ENCODE measurements around the gene TRPV3.
"Not testable (repeated sequence)": the region's sequence is repeated elsewhere in the genome, so short reads cannot be mapped to it uniquely, and the experiment has no call there.

The TRPV3 gene

DNA sequence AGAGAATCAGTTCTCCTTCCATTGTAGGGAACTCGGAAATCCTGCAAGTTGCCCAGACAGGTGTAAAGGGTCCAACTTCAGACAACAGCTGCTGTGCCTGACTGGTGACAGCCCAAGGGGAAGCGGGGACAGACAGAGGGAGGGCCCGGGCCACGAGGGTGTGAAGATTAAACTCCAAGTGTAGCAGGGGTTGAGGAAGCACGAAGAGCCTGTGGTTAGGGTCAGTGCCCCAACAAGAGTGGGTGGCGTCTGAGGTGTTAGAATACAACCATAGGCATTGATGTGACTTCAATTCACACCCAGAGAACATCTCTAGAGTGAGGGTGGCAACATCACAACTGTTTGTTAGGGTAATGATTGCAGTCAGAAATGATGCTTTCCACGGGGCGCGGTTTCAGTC, 42.7 kb downstream of the TRPV3 start:
- no peak for DNase-seq

DNA sequence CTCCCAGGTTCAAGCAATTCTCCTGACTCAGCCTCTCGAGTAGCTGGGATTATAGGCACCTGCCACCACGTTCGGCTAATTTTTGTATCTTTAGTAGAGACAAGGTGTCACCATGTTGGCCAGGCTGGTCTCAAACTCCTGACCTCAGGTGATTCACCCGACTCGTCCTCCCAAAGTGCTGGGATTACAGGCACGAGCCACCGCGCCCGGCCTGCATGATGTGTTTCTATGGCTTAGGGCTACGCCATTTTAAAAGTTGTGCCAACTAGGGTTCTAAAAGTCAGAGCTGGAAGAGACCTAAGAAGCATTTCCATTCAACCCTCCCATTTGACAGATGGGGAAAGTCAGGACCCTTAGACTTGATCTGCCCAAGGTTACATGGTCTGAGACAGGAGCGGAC, 43.4 kb downstream of the TRPV3 start:
- not testable (repeated sequence) for DNase-seq

DNA sequence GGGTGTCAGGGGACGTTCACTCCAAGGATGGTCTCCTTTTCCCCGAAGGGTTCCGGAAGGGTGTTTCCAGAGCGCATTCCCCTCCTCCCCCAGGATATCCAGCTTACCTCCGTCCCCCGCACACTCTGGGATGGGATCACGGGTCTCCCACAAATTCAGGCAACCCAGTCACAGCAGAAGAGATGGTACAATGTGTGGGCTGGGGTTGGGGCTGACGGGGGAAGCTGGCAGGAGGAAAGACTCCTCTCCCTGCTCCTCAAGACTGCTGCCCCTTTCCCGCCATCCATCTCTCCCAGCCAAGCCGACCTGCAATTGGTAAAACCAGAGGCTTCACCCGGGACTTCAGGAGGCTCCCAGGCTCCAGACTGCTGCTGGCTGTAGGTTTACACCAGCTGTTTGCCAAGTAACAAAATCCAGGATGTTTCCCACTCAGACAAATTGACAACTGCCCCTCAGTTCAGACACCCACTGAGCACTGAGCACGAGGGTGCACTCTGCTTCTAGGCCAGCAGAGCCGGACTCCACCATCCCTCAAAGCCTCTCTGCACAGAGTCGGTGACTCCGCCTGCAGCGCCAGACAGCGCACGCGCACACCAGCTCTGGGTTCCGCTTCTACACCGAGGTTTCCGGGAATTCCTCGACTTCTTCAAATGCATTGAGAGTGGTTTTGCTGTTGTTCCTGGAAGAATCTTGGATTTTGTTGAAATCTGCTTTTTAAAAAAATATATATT, 44.1 kb downstream of the TRPV3 start:
- no peak for DNase-seq

DNA sequence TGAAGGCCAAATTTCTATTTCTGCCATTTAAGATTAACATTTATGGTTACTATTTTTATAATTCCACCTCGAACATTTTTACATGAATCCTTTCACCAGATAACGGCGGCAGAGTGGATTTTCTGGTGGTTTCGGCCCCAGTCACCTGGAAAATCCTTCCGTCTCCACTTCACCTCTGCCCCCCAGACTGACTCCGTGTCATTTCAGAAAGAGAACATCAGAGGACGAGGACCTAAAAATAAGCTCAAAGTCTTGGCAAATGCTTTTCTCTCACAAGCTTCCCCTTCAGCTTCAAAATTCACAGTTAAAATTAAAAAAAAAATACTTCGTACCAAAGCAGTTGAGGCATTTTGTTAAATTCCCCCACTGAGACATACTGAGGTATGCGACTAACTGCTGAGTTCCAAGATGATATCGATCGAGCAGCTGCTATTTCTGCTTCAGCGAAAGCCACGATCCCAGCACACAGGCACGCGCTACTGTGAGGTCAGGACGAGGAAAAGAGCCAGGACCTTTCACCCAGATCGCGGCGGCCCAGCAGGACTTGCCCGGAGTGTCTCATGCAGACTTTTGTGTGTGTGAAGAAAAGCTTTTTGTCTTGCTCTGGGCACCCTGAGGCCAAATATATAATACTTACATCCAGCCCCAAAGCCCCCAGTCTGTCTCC, 45.0 kb downstream of the TRPV3 start:
- no peak for DNase-seq

DNA sequence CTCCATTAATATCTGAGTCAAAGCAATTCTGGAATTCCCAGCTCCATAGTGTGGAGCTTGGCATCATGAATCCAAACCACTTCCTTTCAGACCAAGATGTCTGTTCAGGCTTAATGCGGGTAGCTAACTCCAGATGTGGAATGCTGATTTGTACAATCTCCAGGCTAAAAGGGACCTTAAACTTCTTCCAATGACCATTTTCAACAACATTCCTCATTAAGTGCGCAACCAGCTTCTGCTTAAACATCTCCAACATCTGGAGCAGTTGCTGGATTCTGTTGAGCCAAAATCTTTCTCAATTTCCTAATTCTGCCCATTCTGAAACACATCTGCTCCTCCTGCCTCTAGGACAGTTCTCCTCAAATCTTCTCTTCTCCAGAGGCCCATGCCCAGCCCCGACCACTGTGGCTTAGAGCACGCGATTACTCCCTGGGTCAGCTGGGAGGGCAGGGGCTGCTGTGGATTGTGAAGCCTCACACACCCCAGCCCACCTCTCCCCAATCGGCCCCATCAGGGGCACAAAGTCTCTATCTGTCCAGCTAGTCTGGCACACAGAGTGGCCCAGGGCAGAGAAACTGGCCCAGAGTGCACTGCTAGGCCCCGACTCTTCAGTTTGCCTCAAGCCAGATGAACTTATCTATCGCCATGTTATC, 45.6 kb downstream of the TRPV3 start:
- no peak for DNase-seq

DNA sequence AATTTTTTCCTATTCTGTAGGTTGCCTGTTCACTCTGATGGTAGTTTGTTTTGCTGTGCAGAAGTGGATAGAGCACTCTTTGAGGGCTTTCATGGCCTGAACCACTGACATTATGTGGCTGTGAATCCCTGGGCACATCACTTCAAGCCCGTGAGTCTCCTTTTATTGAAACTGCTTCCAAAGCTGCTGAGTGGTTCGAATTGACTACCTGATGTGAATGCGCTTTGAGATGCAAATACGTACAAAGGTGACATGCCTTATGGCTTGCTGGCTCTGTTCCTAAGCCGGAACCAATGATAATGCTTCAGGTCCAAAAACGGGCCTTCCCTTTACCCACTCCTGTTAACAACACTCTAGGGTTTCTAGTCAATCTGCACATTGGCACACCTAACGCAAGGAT, 47.5 kb downstream of the TRPV3 start:
- no peak for DNase-seq

DNA sequence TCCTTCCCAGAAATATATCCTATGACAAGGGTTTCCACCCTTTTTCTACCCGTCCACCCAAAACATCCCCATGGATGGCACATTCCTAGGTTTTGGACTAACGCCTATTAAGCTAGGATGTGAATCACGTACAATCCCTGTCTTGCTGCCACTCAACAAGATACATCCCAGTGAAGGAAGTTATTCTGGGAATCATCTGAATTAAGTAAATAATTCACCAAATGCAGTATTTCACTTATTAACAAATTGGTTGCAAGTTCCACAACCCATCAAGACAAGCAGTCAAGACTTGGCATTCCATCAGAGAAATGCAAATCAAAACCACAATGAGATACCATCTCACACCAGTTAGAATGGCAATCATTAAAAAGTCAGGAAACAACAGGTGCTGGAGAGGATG, 49.7 kb downstream of the TRPV3 start:
- no peak for DNase-seq

DNA sequence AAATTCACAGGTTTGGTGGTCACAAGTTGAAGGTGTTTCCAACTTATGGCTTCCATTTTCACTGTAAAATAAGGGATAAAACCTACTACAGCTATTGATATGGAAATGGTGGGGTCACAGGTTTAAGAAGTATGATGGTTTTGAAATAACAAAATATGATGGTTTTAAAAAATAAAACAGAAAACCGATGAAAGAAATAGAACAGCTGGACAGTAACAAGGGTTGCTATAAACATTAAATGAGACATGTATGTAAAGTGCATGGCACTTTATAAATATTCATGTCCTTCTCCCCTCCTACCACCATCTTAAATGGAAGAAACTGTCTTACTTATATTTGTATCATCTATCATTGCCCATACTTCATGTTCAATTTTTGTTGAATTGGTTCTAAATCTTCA, 50.5 kb downstream of the TRPV3 start:
- no peak for DNase-seq

DNA sequence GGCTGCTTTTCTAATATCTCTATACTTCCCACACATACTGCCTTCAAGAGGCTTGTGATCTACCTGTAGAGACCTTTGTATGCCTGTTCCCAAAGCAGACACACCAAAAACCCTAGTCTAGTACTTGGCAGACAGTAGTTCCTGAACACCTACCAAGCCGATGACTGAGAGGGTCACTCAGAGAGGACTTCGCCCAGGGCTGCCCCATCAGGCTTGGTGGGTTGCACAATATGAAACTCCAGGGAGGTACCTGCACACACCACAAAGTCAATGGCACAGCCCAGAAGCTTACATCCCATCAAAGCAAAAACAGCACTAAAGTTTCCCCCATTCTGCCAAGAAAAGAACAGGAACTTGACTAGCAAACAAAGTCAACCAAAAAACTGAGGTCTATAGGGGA, 51.6 kb downstream of the TRPV3 start:
- DNase-seq: no peak

DNA sequence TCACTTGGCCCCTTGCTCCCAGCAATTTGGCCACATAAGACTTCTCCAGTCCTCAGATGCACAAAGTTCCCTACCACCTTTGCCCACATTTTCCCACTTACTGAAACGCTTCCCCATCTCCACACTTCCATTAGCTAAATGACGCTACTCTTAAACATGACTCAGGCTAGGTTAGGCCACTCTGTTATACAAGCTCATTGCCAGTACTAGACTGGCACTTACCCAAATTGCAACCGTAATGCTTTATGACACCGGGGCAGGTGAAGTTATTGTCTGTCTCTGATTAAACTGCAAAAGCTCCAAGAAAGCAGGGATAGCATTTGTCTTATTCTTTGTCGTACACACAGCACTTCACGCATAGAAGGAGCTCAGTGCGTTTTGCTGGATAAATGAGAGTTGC, 52.6 kb downstream of the TRPV3 start:
- DNase-seq: no peak

DNA sequence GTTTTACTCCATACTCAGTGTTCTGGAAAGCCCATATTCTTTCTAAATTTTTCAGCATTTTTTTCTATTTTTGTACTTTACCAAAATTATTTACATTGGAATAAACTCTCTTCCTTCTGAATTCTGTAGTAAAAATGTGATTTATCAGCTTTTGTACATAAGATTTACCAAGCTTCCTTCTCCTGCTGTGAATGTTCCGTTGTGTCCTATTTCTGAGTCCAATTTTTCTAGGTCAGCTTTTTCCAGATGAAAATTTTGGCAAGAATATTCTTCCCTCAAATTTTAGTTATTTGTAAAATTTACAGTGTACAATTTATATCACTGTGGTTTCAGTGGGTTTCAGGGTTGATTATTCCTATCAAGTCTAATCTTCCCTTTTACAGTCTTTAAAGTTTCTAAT, 54.3 kb downstream of the TRPV3 start:
- DNase-seq: no peak

DNA sequence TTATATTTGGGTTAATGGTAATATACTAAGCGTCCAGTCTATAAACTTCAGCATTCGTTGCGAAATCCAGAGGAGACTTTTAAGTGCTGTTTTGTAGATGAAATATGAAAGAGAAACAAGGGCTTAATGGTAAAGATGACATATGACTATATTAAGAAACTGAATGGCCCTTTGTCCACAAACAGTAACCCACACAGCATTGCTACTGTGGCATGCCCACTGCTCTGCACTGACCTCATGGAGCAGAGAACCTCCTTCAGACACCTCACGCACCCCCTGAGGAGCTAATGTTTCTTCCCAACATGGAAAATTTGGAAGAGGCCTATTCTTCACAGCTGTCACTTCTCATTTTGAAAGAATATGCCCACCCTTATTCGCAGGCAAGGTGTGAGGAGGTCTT, 55.1 kb downstream of the TRPV3 start:
- no peak for DNase-seq

DNA sequence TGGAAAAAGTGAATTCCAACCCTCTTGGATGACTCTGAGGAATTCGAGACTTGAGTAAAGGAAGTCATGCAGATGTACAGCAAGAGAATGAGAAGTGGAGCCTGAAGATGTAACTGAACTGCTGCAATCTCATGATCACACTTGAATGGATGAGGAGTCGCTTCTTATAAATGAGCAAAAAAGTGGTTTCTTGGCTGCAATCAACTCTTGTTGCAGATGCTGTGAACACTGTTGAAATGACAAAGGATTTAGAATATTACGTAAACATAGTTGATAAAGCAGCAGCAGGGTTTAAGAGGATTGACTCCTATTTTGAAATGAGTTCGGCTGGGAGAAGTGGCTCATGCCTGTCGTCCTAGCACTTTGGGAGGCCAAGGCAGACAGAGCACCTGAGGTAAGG, 56.3 kb downstream of the TRPV3 start:
- DNase-seq: no peak

DNA sequence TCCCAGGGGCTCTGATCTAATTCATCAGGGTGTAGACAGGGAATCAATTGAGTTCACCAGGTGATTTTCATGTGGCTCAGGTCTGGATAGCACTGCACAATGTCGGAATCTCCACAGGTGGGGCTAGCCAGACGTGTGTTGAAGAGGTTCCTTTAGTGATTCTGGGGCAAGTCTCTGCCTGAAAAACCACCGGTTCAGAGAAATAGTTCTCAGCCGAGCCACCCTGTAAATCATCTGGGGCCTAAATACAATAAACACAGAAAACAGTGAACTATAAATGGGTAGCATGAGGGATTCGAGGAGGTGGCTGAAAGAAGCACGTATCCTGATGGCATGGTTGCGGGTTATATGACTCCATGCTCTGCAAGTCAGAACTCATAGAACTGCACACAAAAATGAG, 60.5 kb downstream of the TRPV3 start:
- no peak for DNase-seq

DNA sequence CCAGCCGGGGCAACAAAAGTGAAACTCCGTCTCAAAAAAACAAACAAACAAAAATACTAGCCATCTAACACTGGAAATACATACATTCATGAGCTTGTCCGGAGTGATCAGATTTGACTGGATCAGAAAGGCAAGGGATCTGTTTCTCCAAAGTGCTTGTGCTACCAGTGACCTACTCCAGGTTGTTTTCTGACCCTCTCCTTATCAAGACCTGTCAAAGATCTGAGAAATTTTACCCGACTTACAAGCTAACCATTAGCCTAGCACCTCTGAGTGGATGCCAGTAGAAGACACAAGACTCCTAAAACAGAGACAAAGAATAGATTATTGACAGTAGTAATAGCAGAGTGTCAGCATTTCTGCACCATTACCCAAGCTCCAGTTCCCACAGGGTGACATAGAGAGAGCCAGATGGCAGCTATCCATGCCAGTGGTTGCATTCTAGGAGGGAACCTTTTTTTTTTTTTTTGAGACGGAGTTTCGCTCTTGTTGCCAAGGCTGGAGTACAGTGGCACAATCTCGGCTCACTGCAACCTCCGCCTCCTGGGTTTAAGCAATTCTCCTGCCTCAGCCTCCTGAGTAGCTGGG, 72.0 kb downstream of the TRPV3 start:
- DNase-seq: no peak

DNA sequence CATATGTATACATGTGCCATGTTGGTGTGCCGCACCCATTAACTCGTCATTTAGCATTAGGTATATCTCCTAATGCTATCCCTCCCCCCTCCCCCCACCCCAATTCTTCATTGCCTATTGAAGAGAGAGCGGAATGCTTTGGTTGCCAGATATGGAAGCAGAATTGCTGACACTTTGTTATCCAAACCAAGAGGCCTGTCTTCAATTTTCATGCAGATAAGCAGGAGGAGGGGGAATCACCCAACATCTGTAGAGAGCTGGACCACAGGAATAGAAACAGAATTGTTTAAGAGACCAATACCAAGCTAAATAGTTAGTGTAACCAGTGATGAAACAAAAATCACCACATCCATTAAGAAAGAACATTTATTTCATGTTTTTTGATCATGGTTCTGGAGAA, 74.8 kb downstream of the TRPV3 start:
- no peak for DNase-seq

DNA sequence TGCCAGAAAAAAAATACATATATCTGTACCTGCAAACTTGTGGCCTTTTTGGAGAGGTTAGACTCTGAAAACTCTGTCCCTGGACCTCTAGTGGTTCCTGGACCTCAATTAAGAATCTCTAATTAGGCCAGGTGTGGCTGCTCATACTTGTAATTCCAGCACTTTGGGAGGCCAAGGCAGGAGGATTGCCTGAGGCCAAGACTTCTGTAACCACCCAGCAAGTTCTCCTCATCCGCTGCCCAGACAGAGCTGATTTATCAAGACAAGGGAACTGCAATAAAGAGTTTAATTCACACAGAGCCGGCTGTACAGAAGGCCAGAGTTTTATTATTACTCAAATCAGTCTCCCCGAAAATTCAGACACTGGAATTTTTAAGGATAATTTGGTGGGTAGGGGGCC, 77.6 kb downstream of the TRPV3 start:
- no peak for DNase-seq

DNA sequence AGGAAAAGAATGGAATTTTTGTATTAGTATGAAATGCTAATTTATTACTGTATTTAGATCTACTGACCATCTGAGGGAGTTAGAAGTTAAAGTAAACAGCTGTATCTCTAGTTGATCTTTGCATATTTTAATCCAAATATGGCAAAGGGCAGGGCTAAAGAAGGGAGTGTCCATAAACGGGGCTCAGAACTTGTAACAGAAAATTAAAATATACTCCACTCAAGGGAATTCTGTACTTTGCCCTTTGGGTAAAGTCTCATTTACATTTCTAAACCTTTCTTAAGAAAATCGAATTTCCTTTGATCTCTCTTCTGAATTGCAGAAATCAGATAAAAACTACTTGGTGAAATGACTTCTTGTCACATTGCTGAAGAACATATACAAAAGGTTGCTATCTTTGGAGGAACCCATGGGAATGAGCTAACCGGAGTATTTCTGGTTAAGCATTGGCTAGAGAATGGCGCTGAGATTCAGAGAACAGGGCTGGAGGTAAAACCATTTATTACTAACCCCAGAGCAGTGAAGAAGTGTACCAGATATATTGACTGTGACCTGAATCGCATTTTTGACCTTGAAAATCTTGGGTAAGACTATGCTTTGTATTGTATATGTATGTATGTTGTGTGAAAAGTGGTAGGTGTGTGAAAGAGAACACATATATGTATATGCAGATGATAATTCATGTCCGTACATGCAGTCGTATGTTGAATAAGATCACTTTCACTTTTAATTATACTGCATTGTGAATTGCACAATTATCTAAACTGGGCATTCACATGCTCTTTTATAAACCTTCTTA, 81.6 kb downstream of the TRPV3 start, which contains the start of gene ASPA:
TSS of gene ASPA (plus strand) at position 186 of the 799 bp plus-strand sequence. CDS start at position 349, 163 bp downstream.
- DNase-seq: no peak

DNA sequence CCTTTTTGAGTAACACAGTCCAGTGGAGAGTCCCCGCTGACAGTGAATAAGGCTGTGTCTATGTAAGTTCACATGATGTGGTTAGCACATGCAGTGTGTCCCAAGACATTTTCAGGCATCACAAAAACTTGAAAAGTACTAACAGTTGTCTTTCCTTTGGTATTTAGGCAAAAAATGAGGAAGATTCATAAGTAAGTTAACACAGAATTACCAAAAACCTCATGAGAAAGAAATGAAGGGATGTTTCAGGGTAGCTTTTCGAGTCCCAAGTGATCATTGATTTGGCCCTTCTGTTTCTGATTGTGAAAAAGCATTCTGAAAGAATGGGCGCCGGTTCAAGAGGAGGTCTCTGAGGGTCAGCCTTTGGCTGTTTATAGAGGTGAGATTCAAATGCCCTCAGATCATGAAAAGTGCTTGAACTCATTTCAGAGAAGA, 82.3 kb downstream of the TRPV3 start:
- no peak for DNase-seq

DNA sequence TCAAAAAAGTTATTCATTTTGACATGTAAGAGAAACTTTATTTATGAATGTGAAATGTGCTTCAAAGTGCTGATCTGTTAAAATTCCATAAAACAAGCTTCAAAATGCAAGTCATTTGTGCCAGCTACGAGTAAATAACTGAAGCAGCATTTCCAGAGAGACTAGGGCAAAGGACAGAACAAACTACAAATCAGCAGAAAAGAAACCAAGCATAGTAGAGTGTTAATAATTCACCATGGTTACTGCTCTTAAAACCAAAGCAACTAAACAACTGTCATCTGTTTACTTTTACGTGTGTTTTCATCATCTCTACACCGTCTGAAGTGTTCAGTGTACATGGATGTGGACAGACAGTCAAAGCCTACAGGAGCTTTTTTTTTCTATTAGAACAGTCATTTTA, 83.4 kb downstream of the TRPV3 start:
- no peak for DNase-seq

DNA sequence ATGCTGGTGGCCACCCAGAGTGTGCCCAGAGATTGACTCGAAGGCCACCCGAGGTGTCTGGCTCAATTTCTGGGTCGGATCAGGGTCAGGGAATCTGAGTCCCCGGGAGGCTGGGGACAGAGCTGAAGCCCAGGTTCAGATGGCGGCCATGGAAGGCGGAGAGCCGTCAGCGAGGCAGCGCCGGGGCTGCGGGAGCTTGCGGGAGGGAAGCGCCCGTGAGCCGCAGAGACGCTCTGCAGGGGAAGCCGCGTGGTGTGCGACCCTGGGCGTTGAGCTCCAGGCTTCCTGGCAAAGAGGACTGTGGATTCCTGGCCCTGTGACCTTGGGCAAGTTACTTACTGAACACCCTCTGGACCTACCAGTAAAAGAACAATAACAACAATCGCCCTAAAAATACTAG, 85.5 kb downstream of the TRPV3 start:
- no peak for DNase-seq

DNA sequence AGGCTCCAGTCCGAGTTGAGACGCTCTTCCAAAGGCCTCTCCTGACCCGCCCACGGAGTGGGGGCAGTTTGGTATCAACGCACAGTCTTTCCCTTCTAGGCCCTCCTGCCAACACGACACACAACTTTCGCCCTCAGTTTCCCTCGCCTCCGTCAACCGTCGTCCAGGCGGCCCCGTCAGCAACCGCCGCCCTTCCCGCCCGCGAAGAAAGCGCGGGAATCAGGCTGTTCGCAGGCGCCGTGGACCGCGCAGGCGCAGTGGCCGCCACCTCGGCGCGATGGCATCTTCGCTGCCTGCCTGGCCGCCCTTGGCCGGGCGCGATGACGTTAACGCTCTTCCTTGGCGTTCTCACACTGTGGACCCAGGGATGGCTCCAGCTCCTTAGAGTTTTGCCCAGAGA, 86.0 kb downstream of the TRPV3 start, which contains the start of gene SPATA22:
TSS of gene SPATA22 (minus strand) at position 221 of the 400 bp plus-strand sequence. CDS start 2,494 bp downstream, outside the sequence.
- no peak for DNase-seq

DNA sequence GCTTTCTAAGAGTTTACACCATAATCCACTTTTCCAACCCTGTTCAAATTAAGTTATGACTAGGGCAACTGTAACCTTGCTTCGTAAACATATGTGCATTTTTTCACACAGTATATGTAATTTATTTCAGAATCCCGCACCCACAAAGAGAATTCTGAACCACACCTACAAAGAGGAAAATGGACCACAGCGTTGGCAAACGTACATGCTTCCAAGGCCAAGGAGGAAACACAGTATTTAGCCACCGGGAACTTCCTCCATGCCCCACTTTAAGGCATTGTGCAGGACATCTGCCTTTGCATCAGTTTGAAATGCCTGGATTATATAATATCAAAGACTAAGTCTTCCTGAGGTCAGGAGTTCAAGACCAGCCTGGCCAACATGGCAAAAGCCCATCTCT, 88.1 kb downstream of the TRPV3 start:
- DNase-seq: no peak
